GM18505 (cell line): ENCODE results near the gene CPNE4.

Experiments used
- ATAC-seq: cut with Tn5 transposase; IDR thresholded peaks from one replicate; pipeline ENCODE4 v1.9.1; 2021; ENCODE audit not compliant: unreplicated experiment
- POLR2A ChIP-seq: IDR thresholded peaks from 4 replicates; pipeline ENCODE4 v1.6.1; 2011; ENCODE audit warnings: borderline replicate concordance; ENCODE audit not compliant: insufficient read depth, insufficient read length; ENCODE audit errors: extremely low read depth

CPNE4 gene

DNA sequence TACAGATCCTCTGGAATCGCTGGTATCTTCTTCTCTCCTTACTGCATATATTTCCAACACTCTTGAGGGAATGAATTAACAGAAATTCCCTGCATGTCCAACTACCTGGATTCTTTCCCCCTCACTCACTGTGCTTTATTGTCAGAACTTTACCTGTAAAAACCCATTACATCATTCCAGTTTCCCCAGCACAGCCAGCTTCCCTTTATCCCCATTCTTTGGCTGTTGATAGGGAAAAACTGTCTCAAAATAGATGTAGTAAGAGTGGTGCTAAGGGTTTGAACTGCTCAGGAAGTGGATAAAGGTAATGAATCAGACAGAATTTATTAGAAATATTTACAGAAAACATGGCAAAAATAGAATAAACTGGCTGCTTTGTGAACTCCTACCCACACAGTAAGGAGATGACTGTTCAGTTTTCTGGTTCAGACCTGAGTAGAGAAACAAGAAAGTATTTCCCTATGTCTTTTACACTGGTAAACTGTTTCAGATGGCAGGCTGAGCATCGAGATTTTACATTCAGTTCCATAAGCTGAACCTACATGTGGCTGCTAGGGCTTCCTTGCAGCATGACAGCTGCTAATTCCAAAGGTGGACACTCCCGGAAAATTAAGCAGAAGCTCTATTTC is 188.4 kb downstream of the CPNE4 start:
- no peak for ATAC-seq

DNA sequence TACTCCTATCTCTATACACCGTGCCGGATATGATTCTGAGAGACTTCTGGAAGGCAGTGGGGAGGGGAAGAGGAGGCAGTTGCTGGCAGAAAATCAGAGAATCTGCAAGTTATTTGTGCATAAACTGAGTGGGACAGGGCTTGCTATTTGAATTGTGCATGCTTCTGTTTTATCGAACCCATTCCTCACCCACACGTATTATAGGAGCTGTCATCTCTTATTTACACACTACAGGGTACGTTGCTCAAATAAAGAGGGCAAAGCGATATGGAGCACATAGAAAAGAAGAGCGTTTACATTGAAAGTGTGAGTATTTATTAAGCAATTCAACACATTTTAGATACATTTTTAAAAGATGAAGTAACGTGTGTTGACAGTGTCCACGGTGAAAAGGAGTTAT is 191.6 kb downstream of the CPNE4 start:
- no peak for ATAC-seq
- TF ChIP-seq POLR2A: no peak

More for the DNA sequence above, 188.4 kb downstream of the CPNE4 start:
- no peak for TF ChIP-seq POLR2A

DNA sequence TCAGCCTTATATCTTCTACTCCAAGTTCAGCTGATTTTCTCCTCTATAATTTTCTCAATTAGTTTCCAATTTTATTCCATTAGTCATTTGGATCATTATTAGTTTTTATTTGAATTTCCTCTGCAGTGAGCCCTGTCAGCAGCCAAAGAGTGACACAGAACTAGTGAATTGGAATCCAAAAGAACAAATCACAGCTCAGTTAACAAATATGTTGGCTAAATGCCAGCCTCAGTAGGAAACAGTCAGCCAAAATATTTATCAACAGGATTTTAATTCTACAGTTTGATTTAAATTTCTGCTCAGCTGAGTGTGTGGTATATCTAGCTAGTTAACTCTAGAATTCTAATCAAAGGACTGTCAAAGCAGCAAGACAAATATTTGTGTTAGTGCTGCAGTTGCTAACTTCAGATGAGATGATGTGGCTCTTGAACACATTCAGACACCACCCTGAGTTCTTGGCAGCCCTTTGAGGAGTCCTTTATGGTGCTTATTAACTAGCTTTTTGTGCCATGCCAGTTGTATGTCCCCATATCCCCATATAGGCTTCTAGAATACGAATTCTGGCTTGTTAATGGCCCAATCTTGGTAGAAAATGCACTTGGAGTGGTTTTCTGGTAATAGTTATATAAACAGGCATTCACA is 194.5 kb downstream of the CPNE4 start:
- ATAC-seq: no peak
- TF ChIP-seq POLR2A: no peak

DNA sequence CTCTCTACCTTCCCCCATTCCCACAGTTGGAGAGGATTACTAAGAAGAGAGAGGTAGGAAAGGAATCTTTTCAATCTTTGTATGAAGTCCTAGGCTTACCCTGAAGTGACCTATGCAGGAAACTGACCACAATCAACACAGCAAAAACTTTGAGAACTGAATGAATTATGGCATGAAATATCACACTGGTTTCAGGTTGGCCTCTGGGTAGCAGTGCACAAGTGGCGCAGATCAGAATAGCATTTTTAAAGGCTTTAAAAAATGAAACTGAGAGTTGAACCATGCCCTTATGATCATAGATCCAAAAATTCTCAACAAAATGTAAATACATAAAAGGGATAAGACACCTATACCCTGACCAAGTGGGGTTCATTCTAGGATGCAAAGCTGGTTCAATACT is 198.9 kb downstream of the CPNE4 start:
- no peak for ATAC-seq
- no peak for TF ChIP-seq POLR2A

DNA sequence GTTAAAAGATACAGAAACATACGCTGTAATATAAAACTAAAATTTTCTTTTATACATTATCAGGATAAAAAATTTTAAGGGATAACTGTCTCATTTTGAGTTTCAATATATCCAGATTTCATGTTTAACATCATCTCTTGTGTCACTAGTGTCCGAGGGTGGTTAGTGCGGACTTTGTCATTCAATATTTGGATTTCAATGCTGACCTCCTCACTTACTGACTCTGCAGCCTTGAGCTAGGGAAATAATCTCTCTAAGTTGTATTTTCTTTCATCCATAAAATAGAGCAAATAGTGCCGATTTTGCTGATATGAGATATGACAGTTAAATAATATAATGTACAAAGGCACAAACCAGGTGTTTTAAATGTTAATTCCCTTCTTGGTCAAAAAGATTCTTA is 203.2 kb downstream of the CPNE4 start:
- TF ChIP-seq POLR2A: no peak
- no peak for ATAC-seq

DNA sequence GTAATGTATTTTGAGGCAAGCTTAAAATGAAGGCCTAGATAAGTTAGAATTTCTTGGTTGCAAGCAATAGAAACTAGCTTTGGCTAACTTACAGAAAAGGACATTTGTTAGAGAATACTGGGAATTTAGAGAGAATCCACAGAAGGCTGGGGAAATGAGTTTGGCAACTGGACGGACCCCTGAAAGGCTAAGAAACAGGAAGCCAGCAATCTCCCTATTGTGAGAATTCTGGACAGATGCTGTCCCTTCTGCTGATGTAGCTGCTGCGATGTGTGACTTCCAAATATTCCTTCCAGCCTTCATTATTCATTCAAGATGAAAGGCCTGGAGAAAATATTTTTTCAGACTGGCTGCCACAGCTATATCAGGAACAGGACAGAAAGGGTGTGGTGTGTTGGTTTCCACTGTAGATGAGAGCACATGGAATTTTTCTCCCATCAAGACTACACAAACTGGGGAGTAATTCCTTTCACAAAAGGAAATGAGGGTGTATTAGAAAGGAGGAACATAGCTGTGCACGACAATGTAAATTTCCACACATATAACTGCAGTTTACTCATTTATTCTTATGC is 213.5 kb downstream of the CPNE4 start:
- no peak for TF ChIP-seq POLR2A
- ATAC-seq: no peak

DNA sequence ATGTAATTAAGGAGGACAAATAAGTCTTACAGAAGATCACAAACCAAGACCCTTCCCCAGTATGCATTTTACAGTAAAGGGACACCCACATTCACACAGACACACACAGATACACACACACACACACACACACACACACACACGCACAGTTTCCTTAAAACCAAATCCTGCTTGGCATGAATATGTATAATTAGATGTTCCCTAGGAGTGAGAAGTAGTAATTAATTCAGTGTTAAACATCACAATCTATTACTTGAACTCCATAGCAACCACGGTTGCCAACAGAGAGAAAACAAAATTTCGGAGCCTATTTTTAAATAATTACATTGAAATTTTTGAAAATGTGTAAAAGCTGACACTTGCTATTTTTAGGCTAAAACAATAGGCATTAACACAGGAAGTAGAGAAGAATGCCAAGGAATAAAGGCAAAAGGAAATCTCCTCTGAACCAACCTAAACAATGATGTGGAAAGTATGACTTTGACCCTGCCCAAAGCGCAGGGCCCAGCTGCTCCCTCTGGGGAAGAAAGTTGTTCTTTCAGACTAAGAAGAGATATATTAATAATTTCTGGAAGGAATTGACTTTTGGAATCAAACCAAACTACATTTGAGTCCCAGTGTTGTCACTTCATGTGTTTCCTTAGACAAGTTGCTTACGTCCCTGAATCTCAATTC is 215.3 kb downstream of the CPNE4 start:
- TF ChIP-seq POLR2A: no peak
- no peak for ATAC-seq

DNA sequence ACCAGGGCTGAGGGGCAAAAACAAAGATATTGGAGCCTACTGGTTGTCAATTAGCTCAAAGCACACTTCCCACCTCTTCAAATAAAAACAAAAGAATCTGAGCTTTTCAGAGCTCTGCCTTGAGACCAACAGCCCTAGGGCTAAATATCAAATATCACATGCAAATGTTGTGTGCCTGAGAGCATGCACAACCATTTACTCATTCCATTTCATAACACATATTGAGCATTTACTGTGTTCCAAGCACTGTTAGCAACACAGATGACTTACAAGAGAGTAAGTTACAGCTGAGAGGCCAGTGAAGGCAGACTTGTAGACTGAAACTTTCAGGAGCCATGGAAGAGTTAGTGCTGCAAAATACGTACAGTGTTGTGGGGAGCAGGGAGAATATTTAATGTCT is 222.4 kb downstream of the CPNE4 start:
- no peak for TF ChIP-seq POLR2A
- ATAC-seq: no peak

DNA sequence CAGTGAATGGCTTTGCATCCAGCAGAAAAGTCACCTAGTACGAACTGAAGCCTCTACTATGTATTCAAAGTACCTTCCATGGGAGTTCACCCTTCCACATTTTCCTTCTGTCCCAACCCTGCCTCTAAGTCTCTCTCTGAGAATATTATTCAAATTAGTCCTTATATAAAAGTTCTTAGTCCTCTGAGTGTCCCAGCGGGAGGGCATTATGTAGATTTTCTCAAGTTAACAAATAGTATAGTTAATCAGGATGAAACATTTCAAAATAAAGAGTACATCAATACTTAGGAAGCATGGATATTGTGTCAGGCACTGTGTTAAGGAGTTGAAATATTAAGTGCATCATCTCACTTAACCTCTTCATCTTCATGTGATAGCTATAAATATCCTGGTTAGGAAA is 223.3 kb downstream of the CPNE4 start:
- ATAC-seq: no peak

DNA sequence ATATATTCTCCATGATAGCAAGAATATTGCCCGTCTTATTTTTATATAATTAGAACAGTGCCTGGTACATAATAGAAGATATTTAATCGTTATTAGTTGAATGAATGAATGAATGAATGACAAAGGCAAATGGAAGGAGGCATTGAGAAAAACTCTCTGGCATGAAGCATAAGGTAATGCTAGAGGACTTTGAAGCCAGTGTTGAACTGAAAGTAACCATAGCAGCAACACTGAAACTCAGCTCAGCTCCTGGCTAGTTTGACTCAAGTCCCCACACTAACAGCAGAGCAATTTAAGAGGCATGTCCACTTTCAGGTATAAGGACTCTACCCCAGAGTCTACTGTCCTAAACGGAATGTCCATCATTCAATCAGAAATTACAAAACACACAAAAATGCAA is 227.0 kb downstream of the CPNE4 start:
- TF ChIP-seq POLR2A: no peak
- ATAC-seq: peak; percentile 62

More for the DNA sequence above, 223.3 kb downstream of the CPNE4 start:
- TF ChIP-seq POLR2A: no peak

DNA sequence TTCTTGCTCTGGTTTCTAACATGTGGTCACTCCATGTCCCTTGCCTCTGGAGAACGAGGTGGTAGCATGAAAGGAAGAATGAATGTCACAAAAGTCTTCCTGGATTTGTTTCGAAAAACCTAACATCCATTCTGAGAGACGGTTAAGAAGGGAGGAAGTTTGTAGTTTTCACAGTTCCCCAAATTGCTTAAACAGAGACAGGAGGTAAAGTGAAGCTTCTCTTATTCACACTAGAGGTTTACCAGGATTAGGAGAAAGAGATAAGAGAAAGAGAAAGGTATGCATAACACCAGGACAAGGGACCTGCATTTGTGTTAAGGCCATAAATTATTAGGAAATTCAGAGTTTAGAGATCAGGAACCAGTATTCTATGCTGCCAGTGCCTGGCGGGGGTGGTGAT is 228.1 kb downstream of the CPNE4 start:
- ATAC-seq: no peak
- TF ChIP-seq POLR2A: no peak

DNA sequence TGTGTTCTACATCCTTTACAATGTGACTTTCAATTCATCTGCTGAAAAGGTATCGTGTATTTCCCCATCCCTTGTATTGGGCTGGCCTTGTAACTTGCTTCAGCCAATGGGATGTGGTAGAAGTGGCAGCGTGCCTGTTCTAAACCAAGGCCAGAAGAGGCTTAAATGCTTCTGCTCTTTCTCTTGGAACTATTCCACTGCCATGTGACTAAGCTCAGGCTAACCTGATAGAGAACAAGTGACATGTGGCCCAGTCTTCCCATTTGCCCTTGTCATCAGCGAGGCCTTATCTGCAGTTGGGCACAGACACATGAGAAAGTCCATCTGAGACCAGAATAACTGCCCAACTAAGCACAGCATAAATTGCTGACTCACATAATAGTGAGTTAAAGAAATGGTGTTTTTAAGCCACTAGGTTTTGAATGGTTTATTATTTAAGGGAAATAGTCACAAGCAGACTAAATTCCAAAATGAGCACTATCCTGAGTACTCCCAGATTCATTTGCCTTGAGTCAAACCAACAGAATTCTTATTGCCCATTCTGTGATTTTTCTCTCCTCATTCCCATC is 230.2 kb downstream of the CPNE4 start:
- no peak for TF ChIP-seq POLR2A

DNA sequence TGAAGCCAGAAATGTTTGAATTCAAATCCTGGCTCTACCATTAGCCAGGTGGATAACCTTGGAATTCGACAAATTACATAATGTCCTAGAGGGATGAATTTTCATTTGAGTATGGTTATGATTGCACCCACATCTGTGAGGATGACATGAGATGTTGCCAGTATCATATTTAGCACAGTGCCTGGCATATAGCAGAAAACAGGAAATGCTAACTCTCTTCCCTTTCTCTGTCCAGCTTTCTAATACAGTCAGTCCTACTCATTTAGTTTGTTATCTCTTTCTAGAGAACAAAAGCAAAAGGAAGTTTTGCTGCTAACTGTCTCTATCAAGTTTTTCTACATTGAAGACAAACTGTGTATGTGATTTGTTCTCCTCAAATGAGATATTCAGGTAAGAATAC is 231.7 kb downstream of the CPNE4 start:
- ATAC-seq: no peak
- TF ChIP-seq POLR2A: no peak

More for the DNA sequence above, 230.2 kb downstream of the CPNE4 start:
- ATAC-seq: no peak
